Aorta (tissue), 5 donors: ENCODE measurements around the gene TMEM238L. TPM values are rescaled to one million over a fixed set of nuclear protein-coding genes. Genes with fewer than 3 reads are reported as not detected.

ENCODE experiments used
- ATAC-seq: fragments of 200-7000 bp; cut with Tn5 transposase; one replicate; pipeline ENCODE4 v1.9.1; 2022; ENCODE audit warnings: moderate library complexity; ENCODE audit not compliant: low FRiP score
- DNase-seq, 2 donors: peaks; one replicate each; pipeline ENCODE4 v3.0.0-alpha.2; 2020
- H3K27ac ChIP-seq, 2 donors: one replicate each; pipeline ENCODE4 v1.5.1; 2013; ENCODE audit warnings: low read length in 2 of 2, mild to moderate bottlenecking in 2 of 2, moderate library complexity in 2 of 2, control low read depth in 1 of 2, inconsistent platforms in 1 of 2, low read depth in 1 of 2
- H3K27me3 ChIP-seq, 2 donors: one replicate each; pipeline ENCODE4 v1.6.1; 2013; ENCODE audit warnings: control low read depth in 1 of 2, low read length in 1 of 2, mild to moderate bottlenecking in 1 of 2, moderate library complexity in 1 of 2; ENCODE audit not compliant: insufficient read depth in 2 of 2, control insufficient read depth in 1 of 2
- H3K36me3 ChIP-seq, 2 donors: one replicate each; pipeline ENCODE4 v1.6.1; 2013; ENCODE audit warnings: control low read depth in 1 of 2, low read length in 1 of 2, mild to moderate bottlenecking in 1 of 2; ENCODE audit not compliant: insufficient read depth in 2 of 2, control insufficient read depth in 1 of 2
- H3K4me1 ChIP-seq, 2 donors: one replicate each; pipeline ENCODE4 v1.6.1; 2013; ENCODE audit warnings: low read length in 2 of 2, control low read depth in 1 of 2, mild to moderate bottlenecking in 1 of 2, moderate library complexity in 1 of 2; ENCODE audit not compliant: insufficient read depth in 2 of 2, control insufficient read depth in 1 of 2
- H3K4me3 ChIP-seq, 2 donors: one replicate each; pipeline ENCODE4 v1.5.1; 2013; ENCODE audit warnings: low read length in 2 of 2, control low read depth in 1 of 2, mild to moderate bottlenecking in 1 of 2
- H3K9me3 ChIP-seq: one replicate; pipeline ENCODE4 v1.6.1; 2013; ENCODE audit warnings: mild to moderate bottlenecking, low read length; ENCODE audit not compliant: control insufficient read depth
- WGBS, 2 donors: extraction: QIAGEN DNeasy Blood & Tissue Kit; methylation state at CpG; one replicate each; pipeline ENCODE4 v1.1.7; 2013; 5-methylcytosine and 5-hydroxymethylcytosine counted together
- intact Hi-C, 2 donors: fragments of 100-400 bp; cut with DNase I; formaldehyde crosslinking; loops; one replicate each; pipeline versions ENCODE4 v1.14.2 to v1.15.0; 2022
- polyA plus RNA-seq, 2 donors: library from polyadenylated mRNA; stranded (reverse); fragments of 200-250 nt; gene quantifications; one replicate each; pipeline ENCODE4 v1.2.3, GENCODE V29; 2013
- total RNA-seq, 2 donors: library from RNA; stranded (reverse); fragmentation: NEBNext Ultra II Directional; extraction: Animal tissue kit (Norgen Biotek cat#: 25700); gene quantifications; one replicate each; pipeline ENCODE4 v1.2.1, GENCODE V29; 2021
- donor health status: healthy with polysubstance abuse.
- donor health status: Bipolar disorder and iron deficiency.
- donor health status: DM: no; HTN: no; CAD: no.
- donor health status: DM: no; HTN: no; CAD: no.
- donor health status: DM: yes; HTN: yes; CAD: no.

The TMEM238L gene
- total and polyA plus RNA-seq, 4 donors, result 13.6 TPM; not detected in 3

DNA sequence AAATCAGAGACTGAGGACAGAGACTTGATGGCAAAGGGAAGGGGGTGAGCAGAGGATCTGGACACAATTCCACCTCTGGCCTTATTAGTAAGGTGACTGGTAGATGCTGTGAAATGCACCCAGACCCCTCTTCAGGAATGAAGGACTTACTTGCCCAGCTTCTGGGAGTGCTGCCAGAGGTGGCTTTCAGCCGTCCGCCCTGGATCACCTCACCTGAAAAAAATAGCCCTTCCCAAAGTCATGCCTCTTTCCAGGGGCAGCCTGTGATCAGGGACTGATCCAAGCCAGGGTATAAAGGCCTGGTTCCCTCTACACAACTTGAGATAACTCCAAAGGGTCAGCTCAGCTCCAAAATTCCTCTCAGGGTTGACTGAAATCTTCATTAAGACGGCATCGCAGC lies 53.7 kb downstream of the TMEM238L start:
- no peaks in the 10 kb centered on the region for H3K27me3 ChIP-seq
- no peaks in the 10 kb centered on the region for H3K36me3 ChIP-seq
- WGBS, 2 donors, result 82 to 83% methylated on average over 4 of the region's 4 CpGs
- no peaks in the 10 kb centered on the region for H3K9me3 ChIP-seq
- DNase-seq (no peak), ATAC-seq (no peak)
- H3K4me1 ChIP-seq, result no peaks in the 10 kb centered on the region
- intact Hi-C loops, result no loop called here
- no peak overlapping the region for H3K27ac ChIP-seq
- H3K4me3 ChIP-seq, result no peak overlapping the region

DNA sequence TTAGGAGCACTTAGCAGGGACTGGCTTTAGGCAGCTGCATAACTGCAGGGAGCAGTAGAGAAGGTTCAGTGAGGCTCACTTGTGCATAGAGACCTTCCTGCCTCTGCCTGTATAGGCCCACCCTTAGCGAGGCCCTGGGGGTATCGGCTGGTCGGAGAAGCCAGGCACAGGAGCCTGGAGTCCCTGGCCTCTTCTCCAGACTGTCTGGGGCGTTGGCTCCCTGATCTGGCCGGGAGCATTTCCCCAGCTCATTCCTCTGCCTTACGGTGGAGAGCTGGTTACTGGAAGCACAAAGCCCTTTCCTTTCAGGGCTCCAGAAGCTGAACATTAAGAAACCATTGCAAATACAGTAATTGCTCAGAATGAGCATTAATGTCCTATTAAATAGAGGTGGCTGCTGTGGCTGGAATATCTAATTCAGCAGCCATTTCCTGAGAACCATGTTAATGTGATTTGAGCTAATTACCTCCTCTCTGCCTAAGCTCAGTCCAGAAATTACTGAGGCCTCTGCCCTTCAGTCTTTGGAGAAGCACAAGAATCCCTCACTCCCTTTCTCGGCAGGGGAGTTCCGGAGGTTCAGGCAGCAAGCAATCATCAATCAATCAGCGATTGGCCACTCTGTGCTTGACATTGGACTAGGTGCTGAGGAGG lies 55.2 kb downstream of the TMEM238L start:
- H3K4me3 ChIP-seq, result no peak overlapping the region
- no peak overlapping the region for H3K27ac ChIP-seq
- DNase-seq, result peak in 1 of 2 donors; percentile 57
- no peaks in the 10 kb centered on the region for H3K9me3 ChIP-seq
- no peaks in the 10 kb centered on the region for H3K27me3 ChIP-seq
- intact Hi-C loops, result no loop called here
- no peak for ATAC-seq
- no peaks in the 10 kb centered on the region for H3K36me3 ChIP-seq
- WGBS, 2 donors, result 52 to 57% methylated on average over 9 of the region's 9 CpGs
- H3K4me1 ChIP-seq, result no peaks in the 10 kb centered on the region

DNA sequence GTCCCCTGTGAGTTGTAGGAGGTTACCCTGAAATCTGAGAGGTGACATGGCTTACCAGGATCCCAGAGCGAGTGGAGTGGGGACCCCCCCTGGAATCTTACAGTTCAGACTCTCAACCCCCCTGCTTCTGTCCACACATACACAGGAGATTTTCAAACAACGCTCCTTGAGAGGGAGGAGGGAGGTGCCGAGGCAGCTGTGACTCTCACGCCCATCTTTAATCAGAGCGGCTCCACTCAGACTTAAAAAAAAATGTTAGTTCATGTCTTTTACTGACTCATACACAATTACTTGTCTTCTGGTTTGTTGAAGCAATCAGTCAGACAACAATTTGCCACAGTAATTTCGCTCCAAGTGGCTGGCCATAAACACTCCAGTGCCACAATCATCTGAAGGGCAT lies 58.7 kb downstream of the TMEM238L start:
- no peaks in the 10 kb centered on the region for H3K36me3 ChIP-seq
- no peak overlapping the region for H3K4me3 ChIP-seq
- no peaks in the 10 kb centered on the region for H3K4me1 ChIP-seq
- H3K9me3 ChIP-seq, result no peaks in the 10 kb centered on the region
- no peak overlapping the region for H3K27ac ChIP-seq
- ATAC-seq (no peak), DNase-seq (no peak)
- 56 to 66% methylated on average over 6 of the region's 6 CpGs for WGBS, 2 donors
- intact Hi-C loops, result no loop called here
- no peaks in the 10 kb centered on the region for H3K27me3 ChIP-seq

Other genes starting within 250 kb of the TMEM238L start
- 1 to 10 TPM; 4.4 to 5.6 TPM for gene MYH3, start 146.8 kb downstream of the TMEM238L start, total RNA-seq
- gene MYH3, start 146.8 kb downstream of the TMEM238L start, polyA plus RNA-seq, result 1 to 10 TPM; 1.1 to 9.5 TPM
- 10 to 100 TPM; 22.8 to 24.4 TPM for gene SCO1, start 106.6 kb downstream of the TMEM238L start, total RNA-seq
- 10 to 100 TPM in 1 of 2 donors, 1 to 10 TPM in 1; 9.5 to 10.1 TPM for gene SCO1, start 106.6 kb downstream of the TMEM238L start, polyA plus RNA-seq
- 10 to 100 TPM; 10.3 to 14.1 TPM for gene ADPRM, start 106.5 kb downstream of the TMEM238L start, total RNA-seq
- gene ADPRM, start 106.5 kb downstream of the TMEM238L start, polyA plus RNA-seq, result 10 to 100 TPM in 1 of 2 donors, 1 to 10 TPM in 1; 8.9 to 12.1 TPM
- 10 to 100 TPM; 15.4 to 17.4 TPM for gene TMEM220, start 74.1 kb downstream of the TMEM238L start, total RNA-seq
- gene TMEM220, start 74.1 kb downstream of the TMEM238L start, polyA plus RNA-seq, result 10 to 100 TPM in 1 of 2 donors, 1 to 10 TPM in 1; 8.1 to 10.6 TPM
- under 1 TPM in 1 of 2 donors, not detected in 1; 0.18 TPM for gene PIRT, start 34.0 kb upstream of the TMEM238L start, total RNA-seq
- gene PIRT, start 34.0 kb upstream of the TMEM238L start, polyA plus RNA-seq, result not detected